Endothelial cell (in vitro differentiated cells): Measurements from ENCODE around the gene TMIGD3. TPM values are rescaled to one million over a fixed set of nuclear protein-coding genes. Genes with fewer than 3 reads are reported as not detected.
A peak's percentile ranks its signal among the peaks of the same experiment; 100 is the strongest.

Experiments
- DNase-seq: peaks from one replicate; pipeline ENCODE4 v3.0.0; 2021; ENCODE audit warnings: low spot score
- H3K27ac Mint-ChIP-seq: one replicate; pipeline ENCODE4 v1.8.0; 2021; ENCODE audit warnings: mixed read lengths, inconsistent platforms; ENCODE audit not compliant: unreplicated experiment
- H3K27me3 Mint-ChIP-seq: one replicate; pipeline ENCODE4 v1.8.0; 2021; ENCODE audit warnings: mild to moderate bottlenecking, moderate library complexity, mixed read lengths, inconsistent platforms; ENCODE audit not compliant: unreplicated experiment
- H3K36me3 Mint-ChIP-seq: one replicate; pipeline ENCODE4 v1.8.0; 2021; ENCODE audit warnings: mild to moderate bottlenecking, low read depth, mixed read lengths, inconsistent platforms; ENCODE audit not compliant: unreplicated experiment
- H3K4me1 Mint-ChIP-seq: one replicate; pipeline ENCODE4 v1.8.0; 2021; ENCODE audit warnings: mild to moderate bottlenecking, mixed read lengths, inconsistent platforms; ENCODE audit not compliant: unreplicated experiment
- H3K4me3 Mint-ChIP-seq: one replicate; pipeline ENCODE4 v1.8.0; 2021; ENCODE audit warnings: mild to moderate bottlenecking, mixed read lengths, inconsistent platforms; ENCODE audit not compliant: unreplicated experiment
- H3K9me3 Mint-ChIP-seq: one replicate; pipeline ENCODE4 v1.8.0; 2021; ENCODE audit warnings: mixed read lengths, inconsistent platforms; ENCODE audit not compliant: unreplicated experiment
- CTCF ChIP-seq: fragments of 200-600 bp; sonication (generic); IDR thresholded peaks from one replicate; pipeline ENCODE4 v1.5.0; 2021; ENCODE audit warnings: antibody characterized with exemption; ENCODE audit not compliant: unreplicated experiment
- total RNA-seq: library from RNA; stranded (reverse); fragmentation: NEBNext Ultra II Directional; extraction: Animal tissue kit (Norgen Biotek cat#: 25700); gene quantifications from one replicate; pipeline ENCODE4 v1.2.1, GENCODE V29; 2021; ENCODE audit not compliant: unreplicated experiment

TMIGD3 gene
- total RNA-seq, 1 donor from 2014 or later = 1.1 TPM

- Mint-ChIP-seq H3K4me1 (peaks cover 6% of the 10 kb centered on the region), H3K27me3 (no peaks in the 10 kb centered on the region), H3K4me3 (no peak overlapping the region), H3K9me3 (no peaks in the 10 kb centered on the region), H3K36me3 (peaks cover 28% of the 10 kb centered on the region), H3K27ac (peak overlapping the region; percentile 28)
- DNase-seq = no peak
- TF ChIP-seq CTCF = no peak
Observed at GRCh38 chr1:111439461-111440351, 63.7 kb downstream of the TMIGD3 start.

DNA sequence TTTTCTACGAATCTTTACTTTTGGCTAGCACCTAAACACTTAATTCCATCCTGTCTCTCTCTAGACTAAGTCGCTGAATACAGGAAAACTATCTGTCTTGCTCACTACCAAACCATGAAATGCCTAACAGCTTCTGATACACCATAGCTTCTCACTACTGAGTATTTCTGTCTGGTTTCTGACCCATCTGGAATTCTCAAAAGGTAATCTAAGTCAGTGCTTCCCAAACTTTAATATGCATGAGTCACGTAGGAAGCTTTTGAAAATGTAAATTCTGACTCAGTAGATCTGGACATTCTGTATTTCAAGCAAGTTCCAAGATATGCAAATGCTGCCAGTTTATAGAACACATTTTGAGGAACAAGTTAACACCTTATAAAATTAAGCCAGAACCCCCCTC is 66.7 kb downstream of the TMIGD3 start:
- H3K27ac Mint-ChIP-seq = no peak overlapping the region

More for the DNA sequence above, 66.7 kb downstream of the TMIGD3 start:
- Mint-ChIP-seq H3K27me3 (no peaks in the 10 kb centered on the region), H3K4me1 (peaks cover 16% of the 10 kb centered on the region), H3K9me3 (no peaks in the 10 kb centered on the region), H3K4me3 (no peak overlapping the region), H3K36me3 (peaks cover 22% of the 10 kb centered on the region)
- no peak for TF ChIP-seq CTCF
- no peak for DNase-seq

Other genes with a start within 250 kb of the TMIGD3 start
- not detected for gene CHIA, start 212.8 kb downstream of the TMIGD3 start, total RNA-seq
- 3.4 TPM for gene OVGP1, start 75.9 kb downstream of the TMIGD3 start, total RNA-seq
- gene WDR77, start 54.4 kb downstream of the TMIGD3 start, total RNA-seq = 46.2 TPM
- 211 TPM for gene ATP5PB, start 54.2 kb downstream of the TMIGD3 start, total RNA-seq
- gene C1orf162, start 29.6 kb downstream of the TMIGD3 start, total RNA-seq = 0.95 TPM
- gene ADORA3, start within 50 bp of the TMIGD3 start, total RNA-seq = 0.13 TPM
- 41.7 TPM for gene RAP1A, start 116.2 kb upstream of the TMIGD3 start, total RNA-seq
- gene INKA2, start 235.8 kb upstream of the TMIGD3 start, total RNA-seq = 5.6 TPM